ENCODE results near the gene MYO3B. TPM values are rescaled to one million over a fixed set of nuclear protein-coding genes. Genes with fewer than 3 reads are reported as not detected.

The MYO3B gene, protein sequence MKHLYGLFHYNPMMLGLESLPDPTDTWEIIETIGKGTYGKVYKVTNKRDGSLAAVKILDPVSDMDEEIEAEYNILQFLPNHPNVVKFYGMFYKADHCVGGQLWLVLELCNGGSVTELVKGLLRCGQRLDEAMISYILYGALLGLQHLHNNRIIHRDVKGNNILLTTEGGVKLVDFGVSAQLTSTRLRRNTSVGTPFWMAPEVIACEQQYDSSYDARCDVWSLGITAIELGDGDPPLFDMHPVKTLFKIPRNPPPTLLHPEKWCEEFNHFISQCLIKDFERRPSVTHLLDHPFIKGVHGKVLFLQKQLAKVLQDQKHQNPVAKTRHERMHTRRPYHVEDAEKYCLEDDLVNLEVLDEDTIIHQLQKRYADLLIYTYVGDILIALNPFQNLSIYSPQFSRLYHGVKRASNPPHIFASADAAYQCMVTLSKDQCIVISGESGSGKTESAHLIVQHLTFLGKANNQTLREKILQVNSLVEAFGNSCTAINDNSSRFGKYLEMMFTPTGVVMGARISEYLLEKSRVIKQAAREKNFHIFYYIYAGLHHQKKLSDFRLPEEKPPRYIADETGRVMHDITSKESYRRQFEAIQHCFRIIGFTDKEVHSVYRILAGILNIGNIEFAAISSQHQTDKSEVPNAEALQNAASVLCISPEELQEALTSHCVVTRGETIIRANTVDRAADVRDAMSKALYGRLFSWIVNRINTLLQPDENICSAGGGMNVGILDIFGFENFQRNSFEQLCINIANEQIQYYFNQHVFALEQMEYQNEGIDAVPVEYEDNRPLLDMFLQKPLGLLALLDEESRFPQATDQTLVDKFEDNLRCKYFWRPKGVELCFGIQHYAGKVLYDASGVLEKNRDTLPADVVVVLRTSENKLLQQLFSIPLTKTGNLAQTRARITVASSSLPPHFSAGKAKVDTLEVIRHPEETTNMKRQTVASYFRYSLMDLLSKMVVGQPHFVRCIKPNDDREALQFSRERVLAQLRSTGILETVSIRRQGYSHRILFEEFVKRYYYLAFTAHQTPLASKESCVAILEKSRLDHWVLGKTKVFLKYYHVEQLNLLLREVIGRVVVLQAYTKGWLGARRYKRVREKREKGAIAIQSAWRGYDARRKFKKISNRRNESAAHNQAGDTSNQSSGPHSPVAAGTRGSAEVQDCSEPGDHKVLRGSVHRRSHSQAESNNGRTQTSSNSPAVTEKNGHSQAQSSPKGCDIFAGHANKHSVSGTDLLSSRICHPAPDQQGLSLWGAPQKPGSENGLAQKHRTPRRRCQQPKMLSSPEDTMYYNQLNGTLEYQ (N-terminal part only)
- not detected in 2 replicates for total RNA-seq
- long read RNA-seq, result 0 reads

DNA sequence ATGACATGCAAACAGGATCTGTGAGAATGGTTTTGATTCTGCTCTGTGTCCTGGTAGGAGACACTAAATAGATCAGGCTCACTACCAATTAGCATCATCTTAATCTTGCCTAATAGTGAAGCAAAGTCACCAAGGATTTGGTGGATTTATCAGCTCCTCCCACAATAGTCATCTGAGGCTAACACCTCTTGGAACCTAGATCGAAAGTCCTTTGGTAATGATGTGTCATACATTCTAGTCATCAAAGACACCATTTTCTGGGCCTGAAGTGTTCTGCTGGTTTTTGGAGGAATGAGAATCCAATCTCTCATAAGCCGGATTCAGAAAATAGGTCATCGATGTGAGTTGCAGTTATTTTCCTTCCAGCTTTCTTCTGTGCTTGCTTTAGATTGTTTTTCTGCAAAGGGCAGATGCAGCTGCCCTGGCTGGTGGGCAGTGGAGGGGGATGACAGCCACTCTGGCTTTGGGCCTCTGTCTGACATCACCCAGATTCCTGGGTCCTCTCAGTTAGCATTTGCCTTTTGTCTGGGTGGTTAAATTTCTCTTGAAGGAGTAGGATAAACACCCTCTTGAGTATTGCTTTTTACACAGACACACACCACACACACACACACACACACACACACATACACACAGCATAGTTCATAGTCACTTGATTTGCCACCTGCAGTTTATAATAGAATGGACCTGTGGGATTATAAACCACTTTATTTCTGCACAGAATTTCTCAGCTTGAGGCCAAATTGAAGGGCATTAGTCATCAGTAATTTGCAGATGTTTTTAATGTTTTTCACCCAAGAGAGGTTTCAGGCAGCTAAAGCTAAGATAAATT lies at the start of gene MYO3B:
Gene MYO3B, plus strand, starts transcription at position 198 of the 832 bp plus-strand sequence. Its CDS starts 141 bp downstream, at position 339.
- no peaks in the 10 kb centered on the region for H3K27me3 Mint-ChIP-seq (ENCODE audit: low read depth)
- H3K4me1 Mint-ChIP-seq, result peaks cover 26% of the 10 kb centered on the region
- peak within 1 kb of the TSS; percentile 61 for H3K27ac Mint-ChIP-seq (ENCODE audit: unreplicated experiment)
- no peaks in the 10 kb centered on the region for H3K9me3 Mint-ChIP-seq
- no peak for DNase-seq (ENCODE audit: low read depth, low spot score)
- H3K4me3 Mint-ChIP-seq, result no peak within 1 kb of the TSS
- TF ChIP-seq, protein P1, sequence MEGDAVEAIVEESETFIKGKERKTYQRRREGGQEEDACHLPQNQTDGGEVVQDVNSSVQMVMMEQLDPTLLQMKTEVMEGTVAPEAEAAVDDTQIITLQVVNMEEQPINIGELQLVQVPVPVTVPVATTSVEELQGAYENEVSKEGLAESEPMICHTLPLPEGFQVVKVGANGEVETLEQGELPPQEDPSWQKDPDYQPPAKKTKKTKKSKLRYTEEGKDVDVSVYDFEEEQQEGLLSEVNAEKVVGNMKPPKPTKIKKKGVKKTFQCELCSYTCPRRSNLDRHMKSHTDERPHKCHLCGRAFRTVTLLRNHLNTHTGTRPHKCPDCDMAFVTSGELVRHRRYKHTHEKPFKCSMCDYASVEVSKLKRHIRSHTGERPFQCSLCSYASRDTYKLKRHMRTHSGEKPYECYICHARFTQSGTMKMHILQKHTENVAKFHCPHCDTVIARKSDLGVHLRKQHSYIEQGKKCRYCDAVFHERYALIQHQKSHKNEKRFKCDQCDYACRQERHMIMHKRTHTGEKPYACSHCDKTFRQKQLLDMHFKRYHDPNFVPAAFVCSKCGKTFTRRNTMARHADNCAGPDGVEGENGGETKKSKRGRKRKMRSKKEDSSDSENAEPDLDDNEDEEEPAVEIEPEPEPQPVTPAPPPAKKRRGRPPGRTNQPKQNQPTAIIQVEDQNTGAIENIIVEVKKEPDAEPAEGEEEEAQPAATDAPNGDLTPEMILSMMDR (conservative IDR thresholded peaks at IDR 0.05), result no peak
- no peaks in the 10 kb centered on the region for H3K36me3 Mint-ChIP-seq (ENCODE audit: low read depth)

GRCh38 chr2:170139276-170139967 lies 38.5 kb upstream of the MYO3B start:
- H3K4me1 Mint-ChIP-seq, result no peaks in the 10 kb centered on the region
- H3K36me3 Mint-ChIP-seq (ENCODE audit: low read depth), result no peaks in the 10 kb centered on the region
- no peaks in the 10 kb centered on the region for H3K27me3 Mint-ChIP-seq (ENCODE audit: low read depth)
- H3K4me3 Mint-ChIP-seq, result no peak overlapping the region
- TF ChIP-seq, protein P1 (conservative IDR thresholded peaks at IDR 0.05), result no peak
- H3K9me3 Mint-ChIP-seq, result peaks cover 7% of the 10 kb centered on the region
- H3K27ac Mint-ChIP-seq (ENCODE audit: unreplicated experiment), result no peak overlapping the region
- no peak for DNase-seq (ENCODE audit: low read depth, low spot score)

DNA sequence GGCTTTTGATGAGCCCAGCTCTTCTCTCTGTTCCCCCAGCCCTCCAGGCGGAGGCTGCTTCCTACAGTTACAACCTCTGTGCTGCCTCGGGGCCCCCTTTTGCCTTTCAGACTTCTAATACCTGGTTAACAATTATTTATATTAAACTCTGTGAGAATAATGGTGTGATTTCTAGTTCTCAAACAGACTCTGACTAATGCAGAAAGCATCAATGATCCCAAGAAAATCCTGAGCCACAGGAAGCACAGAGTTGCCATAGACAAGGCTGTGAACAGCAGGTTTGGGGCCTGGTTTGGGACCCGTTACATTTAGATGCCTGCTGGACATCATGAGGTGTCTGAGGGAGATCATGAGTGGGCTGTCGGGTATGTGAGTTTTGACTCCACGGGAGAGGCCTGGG lies 37.4 kb upstream of the MYO3B start:
- Mint-ChIP-seq H3K27me3 (ENCODE audit: low read depth) (no peaks in the 10 kb centered on the region), H3K27ac (ENCODE audit: unreplicated experiment) (peak overlapping the region; percentile 84), H3K4me3 (no peak overlapping the region), H3K4me1 (no peaks in the 10 kb centered on the region), H3K36me3 (ENCODE audit: low read depth) (no peaks in the 10 kb centered on the region), H3K9me3 (peaks cover 4% of the 10 kb centered on the region)
- TF ChIP-seq, protein P1 (conservative IDR thresholded peaks at IDR 0.05), result no peak
- DNase-seq (ENCODE audit: low read depth, low spot score), result no peak

DNA sequence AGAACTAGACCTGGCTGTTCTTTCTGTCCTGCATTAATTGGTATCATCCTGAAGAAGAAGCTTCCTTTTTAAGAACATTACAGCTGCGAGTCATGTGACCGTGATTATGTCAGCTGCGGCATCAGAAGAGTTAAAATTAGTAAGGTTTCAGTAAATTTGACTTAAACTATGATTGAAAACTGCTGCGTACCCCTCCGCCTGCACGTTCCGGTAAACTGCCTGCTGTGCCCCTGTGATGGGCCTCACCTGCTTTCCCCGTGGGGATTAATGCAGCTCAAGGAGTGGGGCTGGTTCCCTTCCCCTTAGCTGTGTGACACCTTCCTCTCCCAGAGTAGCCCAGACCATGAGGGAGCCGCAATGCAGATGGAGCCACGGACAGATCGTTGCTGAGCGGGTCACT lies 36.1 kb upstream of the MYO3B start:
- no peak for DNase-seq (ENCODE audit: low read depth, low spot score)
- Mint-ChIP-seq H3K27ac (ENCODE audit: unreplicated experiment) (no peak overlapping the region), H3K36me3 (ENCODE audit: low read depth) (no peaks in the 10 kb centered on the region), H3K27me3 (ENCODE audit: low read depth) (no peaks in the 10 kb centered on the region), H3K9me3 (no peaks in the 10 kb centered on the region), H3K4me3 (no peak overlapping the region), H3K4me1 (no peaks in the 10 kb centered on the region)
- TF ChIP-seq, protein P1 (conservative IDR thresholded peaks at IDR 0.05), result no peak

All from neural crest cell (in vitro differentiated cells).